C4-2B (cell line): ENCODE data around the gene GTF3C2.

Source experiments
- CTCF ChIP-seq: fragments of 450-650 bp; conservative IDR thresholded peaks from 2 replicates; pipeline ENCODE4 v1.5.1; 2017; ENCODE audit warnings: mild to moderate bottlenecking
- ZFX ChIP-seq: fragments of 450-650 bp; IDR thresholded peaks from 2 replicates; pipeline ENCODE4 v1.6.1; 2017

GRCh38 chr2:27297195-27297594, 59.4 kb downstream of the GTF3C2 start:
- TF ChIP-seq CTCF (no peak), ZFX (no peak)
